ENCODE data around the gene ZDHHC14.

DNA sequence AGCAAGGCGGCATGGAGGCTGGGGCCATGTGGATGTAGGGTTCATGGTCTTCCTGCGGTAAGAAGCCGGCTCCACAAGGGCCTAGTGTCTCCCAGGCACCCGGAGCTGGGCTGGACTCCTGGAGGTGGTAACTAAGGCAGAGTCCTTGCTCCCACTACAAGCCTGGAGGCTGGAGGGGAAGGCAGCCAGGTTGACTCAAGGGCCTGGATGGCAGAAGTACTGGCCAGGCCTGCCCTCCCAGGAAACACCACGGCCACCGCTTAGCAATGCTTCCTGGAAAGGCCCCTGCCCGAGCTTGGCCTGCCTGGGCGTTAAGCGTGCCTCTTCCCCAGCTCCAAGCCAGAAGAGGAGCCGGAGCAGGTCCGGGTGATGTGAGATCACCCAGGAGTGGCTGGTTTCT is 182.0 kb downstream of the ZDHHC14 start:
- TF ChIP-seq, protein P1, sequence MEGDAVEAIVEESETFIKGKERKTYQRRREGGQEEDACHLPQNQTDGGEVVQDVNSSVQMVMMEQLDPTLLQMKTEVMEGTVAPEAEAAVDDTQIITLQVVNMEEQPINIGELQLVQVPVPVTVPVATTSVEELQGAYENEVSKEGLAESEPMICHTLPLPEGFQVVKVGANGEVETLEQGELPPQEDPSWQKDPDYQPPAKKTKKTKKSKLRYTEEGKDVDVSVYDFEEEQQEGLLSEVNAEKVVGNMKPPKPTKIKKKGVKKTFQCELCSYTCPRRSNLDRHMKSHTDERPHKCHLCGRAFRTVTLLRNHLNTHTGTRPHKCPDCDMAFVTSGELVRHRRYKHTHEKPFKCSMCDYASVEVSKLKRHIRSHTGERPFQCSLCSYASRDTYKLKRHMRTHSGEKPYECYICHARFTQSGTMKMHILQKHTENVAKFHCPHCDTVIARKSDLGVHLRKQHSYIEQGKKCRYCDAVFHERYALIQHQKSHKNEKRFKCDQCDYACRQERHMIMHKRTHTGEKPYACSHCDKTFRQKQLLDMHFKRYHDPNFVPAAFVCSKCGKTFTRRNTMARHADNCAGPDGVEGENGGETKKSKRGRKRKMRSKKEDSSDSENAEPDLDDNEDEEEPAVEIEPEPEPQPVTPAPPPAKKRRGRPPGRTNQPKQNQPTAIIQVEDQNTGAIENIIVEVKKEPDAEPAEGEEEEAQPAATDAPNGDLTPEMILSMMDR (IDR thresholded peaks at IDR 0.05; ENCODE audit: insufficient read depth, low read length, poor library complexity, severe bottlenecking) = no peak
- no peak for TF ChIP-seq EZH2phosphoT487 (conservative IDR thresholded peaks at IDR 0.05; ENCODE audit: low read length)
